BLaER1 treated with 17β-estradiol and CSF1 and Interleukin-3, amounts not matched to agents 10 nM and 100 nM (cell line): Measurements from ENCODE around the gene AK8.

ENCODE experiments used
- H3K27ac ChIP-seq, 11 experiments: shearing (Covaris generic); formaldehyde crosslinking; 2 replicates each; pipeline ENCODE4 v1.8.1; 2022
- H3K27me3 ChIP-seq, 11 experiments: shearing (Covaris generic); formaldehyde crosslinking; 2 replicates each; pipeline ENCODE4 v1.8.1; 2022
- H3K36me3 ChIP-seq, 11 experiments: shearing (Covaris generic); formaldehyde crosslinking; 2 replicates each; pipeline ENCODE4 v1.8.1; 2022
- H3K4me1 ChIP-seq, 10 experiments: shearing (Covaris generic); formaldehyde crosslinking; 2 replicates each; pipeline ENCODE4 v1.8.1; 2022
- H3K4me2 ChIP-seq, 11 experiments: shearing (Covaris generic); formaldehyde crosslinking; 2 replicates each; pipeline ENCODE4 v1.8.1; 2022
- H3K4me3 ChIP-seq, 10 experiments: shearing (Covaris generic); formaldehyde crosslinking; 2 replicates each; pipeline ENCODE4 v1.8.1; 2022
- H3K9ac ChIP-seq, 11 experiments: shearing (Covaris generic); formaldehyde crosslinking; 2 replicates each; pipeline ENCODE4 v1.8.1; 2022
- H3K9me3 ChIP-seq, 11 experiments: shearing (Covaris generic); formaldehyde crosslinking; replicated peaks in 1 of 11; 2 replicates each; pipeline ENCODE4 v1.8.1; 2022
- H4K20me1 ChIP-seq, 11 experiments: shearing (Covaris generic); formaldehyde crosslinking; 2 replicates each; pipeline ENCODE4 v1.8.1; 2022
- Cebpa-rat ChIP-seq, 11 experiments: shearing (Covaris generic); IDR thresholded peaks; 2 replicates each; pipeline ENCODE4 v1.8.1; 2022

The AK8 gene

DNA sequence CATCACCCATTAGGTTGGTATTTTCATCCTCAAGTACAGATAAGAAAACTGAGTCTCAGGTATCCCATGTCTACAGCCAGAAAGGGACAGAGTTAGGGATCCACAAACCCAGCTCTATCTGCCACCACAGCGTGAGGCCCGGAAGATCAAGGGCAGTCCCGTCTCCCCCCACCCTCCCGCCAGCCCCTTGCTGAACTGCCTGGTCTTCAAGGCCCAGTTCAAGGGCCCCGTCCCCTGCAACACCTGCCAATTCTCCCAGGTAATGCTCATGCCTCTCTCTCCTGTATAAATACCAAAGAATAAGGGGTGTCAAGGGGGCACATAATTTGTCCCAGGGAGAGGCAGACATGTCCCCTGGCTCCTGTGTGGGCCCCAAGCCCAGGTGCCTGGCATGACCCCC lies 50.7 kb downstream of the AK8 start:
- H3K27ac ChIP-seq = peak overlapping the region in 5 of 11 experiments; percentile 11 to 62 (median 44); a peak in 3 of 22 replicates
- H3K4me1 ChIP-seq = peaks cover 31 to 52% (median 46%) of the 10 kb centered on the region in 10 experiments

DNA sequence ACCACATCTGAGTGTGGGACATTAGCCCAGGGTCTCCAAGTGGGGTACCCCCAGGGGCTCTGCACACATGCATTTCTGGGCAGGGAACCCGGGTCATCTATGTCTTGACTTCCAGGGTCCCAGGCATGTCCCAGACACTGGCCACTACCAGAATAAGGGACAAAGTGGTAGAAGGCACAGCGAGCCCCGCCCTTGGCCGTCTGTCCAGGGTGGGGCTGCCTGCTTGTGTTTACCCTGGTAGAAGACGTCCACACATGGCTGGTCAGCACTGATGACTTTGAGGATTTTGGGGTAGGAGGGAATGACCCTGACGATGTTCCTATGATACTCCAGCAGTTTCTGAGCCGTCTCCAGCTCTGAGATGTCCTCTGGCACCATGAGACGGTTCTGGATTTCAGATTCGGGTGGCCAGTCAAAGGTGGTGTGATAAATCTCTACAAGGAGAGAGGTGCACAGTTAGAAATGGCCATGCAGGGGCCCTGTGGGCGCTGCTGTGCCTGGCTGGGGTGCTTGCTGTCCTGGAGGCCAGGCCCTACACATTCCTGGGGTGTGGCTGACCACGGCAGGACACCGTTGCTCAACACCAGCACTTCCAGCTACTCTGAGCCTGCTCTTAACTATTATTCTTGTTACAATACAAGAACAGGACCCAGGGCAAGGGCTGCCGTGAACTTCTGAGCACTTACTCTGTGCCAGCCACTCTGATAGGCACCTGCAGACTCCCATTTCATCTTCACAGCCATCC lies 51.3 kb downstream of the AK8 start:
- TF ChIP-seq Cebpa-rat (IDR thresholded peaks at IDR 0.05) = no peak
- H3K9me3 ChIP-seq = no peaks in the 10 kb centered on the region
- peaks cover 30 to 51% (median 46%) of the 10 kb centered on the region in 10 experiments for H3K4me1 ChIP-seq
- H4K20me1 ChIP-seq = no peaks in the 10 kb centered on the region
- no peak overlapping the region for H3K9ac ChIP-seq
- H3K4me2 ChIP-seq = peak overlapping the region; percentile 8 to 93 (median 82); a peak in 14 of 22 replicates
- H3K27ac ChIP-seq = no peak overlapping the region; a peak in 1 of 22 replicates
- no peaks in the 10 kb centered on the region for H3K27me3 ChIP-seq
- no peaks in the 10 kb centered on the region for H3K36me3 ChIP-seq
- H3K4me3 ChIP-seq = no peak overlapping the region

More for the DNA sequence above, 50.7 kb downstream of the AK8 start:
- Histone ChIP-seq H3K36me3 (no peaks in the 10 kb centered on the region), H3K4me3 (0 out of 20 replicates have a peak overlapping the region, but pooled peaks of 1 of the 10 experiments have one; percentile 49), H3K27me3 (no peaks in the 10 kb centered on the region), H3K9ac (no peak overlapping the region; a peak in 1 of 22 replicates), H3K9me3 (no peaks in the 10 kb centered on the region), H3K4me2 (peak overlapping the region; percentile 75 to 93 (median 83)), H4K20me1 (no peaks in the 10 kb centered on the region)
- TF ChIP-seq Cebpa-rat (IDR thresholded peaks at IDR 0.05) = no peak

DNA sequence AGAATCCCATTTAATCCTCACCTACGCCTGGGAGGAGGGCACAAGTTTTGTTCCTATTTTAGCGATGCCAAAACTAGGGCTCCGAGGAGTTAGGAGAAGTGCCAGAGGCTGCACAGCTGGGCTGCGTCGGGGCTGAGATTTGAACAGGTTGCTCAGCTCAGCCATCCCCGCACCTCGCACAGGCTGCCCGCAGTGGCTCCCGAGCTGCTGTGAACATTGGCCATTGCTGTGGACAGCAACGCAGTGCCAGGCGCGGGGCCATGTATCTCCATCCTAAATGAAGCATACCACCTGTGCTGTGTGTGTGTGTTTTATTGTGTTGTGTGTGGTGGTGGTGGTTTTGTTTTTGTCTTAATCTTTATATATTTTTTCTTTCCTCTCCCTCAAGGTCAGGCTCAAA lies 52.0 kb downstream of the AK8 start:
- no peaks in the 10 kb centered on the region for H3K27me3 ChIP-seq
- H3K4me1 ChIP-seq = peaks cover 30 to 51% (median 46%) of the 10 kb centered on the region in 10 experiments
- no peak overlapping the region for H3K27ac ChIP-seq
- H3K9ac ChIP-seq = no peak overlapping the region
- H3K36me3 ChIP-seq = no peaks in the 10 kb centered on the region
- no peaks in the 10 kb centered on the region for H4K20me1 ChIP-seq
- no peaks in the 10 kb centered on the region for H3K9me3 ChIP-seq
- H3K4me2 ChIP-seq = no peak overlapping the region
- TF ChIP-seq Cebpa-rat (IDR thresholded peaks at IDR 0.05) = no peak
- no peak overlapping the region for H3K4me3 ChIP-seq

DNA sequence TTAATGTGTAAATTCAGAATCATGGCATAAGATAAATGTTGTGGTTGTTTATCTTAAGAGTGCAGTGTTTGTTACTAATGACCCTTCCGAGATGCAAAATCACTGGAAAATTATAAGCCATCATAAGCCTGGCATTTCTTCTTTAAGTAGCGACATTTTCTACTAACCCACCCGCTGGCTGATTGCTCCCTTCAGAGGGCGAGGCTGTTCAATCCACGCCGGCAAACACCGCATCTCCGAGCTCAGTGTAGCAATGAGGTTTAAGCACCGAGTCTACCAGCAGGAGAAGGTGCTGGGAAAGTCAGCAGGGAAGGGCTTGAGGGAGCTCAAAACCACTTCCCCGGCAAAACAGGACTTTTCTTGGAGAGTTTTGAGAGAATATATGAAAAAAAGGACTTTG lies 52.7 kb downstream of the AK8 start:
- no peak for TF ChIP-seq Cebpa-rat (IDR thresholded peaks at IDR 0.05)
- Histone ChIP-seq H4K20me1 (no peaks in the 10 kb centered on the region), H3K4me2 (no peak overlapping the region), H3K27me3 (no peaks in the 10 kb centered on the region), H3K4me3 (no peak overlapping the region), H3K9me3 (no peaks in the 10 kb centered on the region), H3K9ac (no peak overlapping the region), H3K27ac (no peak overlapping the region), H3K36me3 (no peaks in the 10 kb centered on the region), H3K4me1 (peaks cover 30 to 54% (median 47%) of the 10 kb centered on the region in 10 experiments)

DNA sequence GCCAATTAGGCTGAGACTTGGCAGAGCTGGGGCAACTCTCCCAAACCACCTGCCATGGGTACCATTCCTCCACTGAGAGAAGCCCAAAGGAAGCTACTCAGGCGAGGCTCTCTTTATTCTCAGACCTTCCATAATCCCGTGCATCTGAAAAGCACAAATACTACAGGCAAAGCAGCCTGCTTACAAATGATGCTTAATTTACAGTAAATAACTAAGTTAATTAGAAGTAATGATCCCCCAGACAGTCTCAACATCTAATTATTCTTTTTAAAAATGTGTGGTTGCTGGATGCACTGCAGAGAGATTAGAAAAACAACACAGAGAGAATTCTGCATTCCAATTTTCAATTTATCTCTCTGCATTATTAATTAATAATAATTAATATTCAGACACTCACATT lies 53.1 kb downstream of the AK8 start:
- H4K20me1 ChIP-seq = no peaks in the 10 kb centered on the region
- no peak overlapping the region for H3K4me3 ChIP-seq
- peak overlapping the region in 2 of 11 experiments; percentile 59 to 82; a peak in 3 of 22 replicates for H3K4me2 ChIP-seq
- H3K9ac ChIP-seq = no peak overlapping the region
- H3K9me3 ChIP-seq = no peaks in the 10 kb centered on the region
- no peak for TF ChIP-seq Cebpa-rat (IDR thresholded peaks at IDR 0.05)
- H3K27ac ChIP-seq = no peak overlapping the region
- H3K4me1 ChIP-seq = peaks cover 30 to 58% (median 48%) of the 10 kb centered on the region in 10 experiments
- H3K36me3 ChIP-seq = no peaks in the 10 kb centered on the region
- H3K27me3 ChIP-seq = no peaks in the 10 kb centered on the region

DNA sequence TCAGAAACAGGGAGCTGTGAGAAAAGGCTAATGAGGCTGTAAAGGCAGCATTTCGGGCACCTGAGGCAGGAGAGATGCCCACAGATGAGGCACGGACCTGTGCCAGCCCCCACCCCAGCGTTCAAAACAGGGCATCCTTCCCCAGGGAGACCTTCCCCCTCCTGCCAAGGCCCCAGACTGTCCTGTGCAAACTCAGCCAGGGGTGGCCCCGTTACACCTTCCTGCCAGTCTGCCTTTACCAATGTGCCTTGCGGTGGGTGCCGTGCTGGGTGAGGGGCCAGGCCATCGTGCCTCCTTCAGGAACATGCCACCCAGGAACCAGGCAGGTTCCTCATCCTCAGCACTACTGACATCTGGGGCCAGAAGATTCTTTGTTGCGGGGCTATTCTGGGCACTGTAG lies 53.9 kb downstream of the AK8 start:
- H3K4me1 ChIP-seq = peaks cover 30 to 55% (median 50%) of the 10 kb centered on the region in 10 experiments
- no peak overlapping the region for H3K9ac ChIP-seq
- H3K36me3 ChIP-seq = no peaks in the 10 kb centered on the region
- H3K9me3 ChIP-seq = no peaks in the 10 kb centered on the region
- peak overlapping the region in 10 of 11 experiments; percentile 17 to 82 (median 69); a peak in 18 of 22 replicates for H3K4me2 ChIP-seq
- TF ChIP-seq Cebpa-rat (IDR thresholded peaks at IDR 0.05) = no peak
- 0 out of 22 replicates have a peak overlapping the region, but pooled peaks of 1 of the 11 experiments have one; percentile 36 for H3K27ac ChIP-seq
- no peaks in the 10 kb centered on the region for H3K27me3 ChIP-seq
- H4K20me1 ChIP-seq = no peaks in the 10 kb centered on the region
- no peak overlapping the region for H3K4me3 ChIP-seq

DNA sequence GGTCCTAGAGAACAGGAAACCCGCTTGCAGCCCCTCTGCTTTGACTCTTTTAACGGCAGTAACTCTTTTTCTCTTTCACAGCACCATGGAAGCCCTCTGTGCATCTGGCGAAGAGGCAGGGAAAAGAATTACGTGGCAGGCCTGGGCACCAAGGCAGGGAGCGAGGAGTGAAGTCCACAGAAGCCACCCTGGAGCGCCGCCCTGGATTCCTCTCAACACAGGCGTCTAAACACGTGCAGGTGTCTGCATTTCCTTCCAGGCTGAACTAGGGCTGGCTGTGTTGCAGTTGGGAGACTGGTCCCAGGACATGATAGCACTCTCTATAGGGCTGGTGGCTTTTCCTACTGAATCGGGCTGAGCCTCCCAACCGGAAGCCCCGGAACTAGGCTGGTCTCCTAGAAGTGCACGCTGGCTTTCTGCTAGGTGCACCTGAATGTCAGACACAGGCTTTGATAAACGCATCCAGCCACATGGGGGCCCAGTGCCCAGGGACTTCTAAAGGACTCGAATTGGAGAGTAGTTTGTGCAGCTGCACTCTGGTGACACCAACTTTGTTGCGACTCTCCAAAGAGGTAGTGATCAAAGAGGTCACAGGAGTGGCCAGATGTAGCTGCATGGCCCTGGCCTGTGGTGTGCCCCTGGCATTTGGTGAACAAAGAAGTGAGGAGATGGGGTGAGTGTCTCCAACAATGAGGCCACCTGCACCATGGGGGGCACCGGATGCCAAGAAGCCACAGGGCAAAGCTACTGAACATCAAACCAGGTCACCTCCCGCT lies 54.5 kb downstream of the AK8 start:
- Histone ChIP-seq H3K36me3 (no peaks in the 10 kb centered on the region), H3K27me3 (no peaks in the 10 kb centered on the region), H3K27ac (peak overlapping the region in 3 of 11 experiments; percentile 1 to 36 (median 20); a peak in 2 of 22 replicates), H3K9me3 (no peaks in the 10 kb centered on the region; a peak in 1 of 22 replicates), H3K4me1 (peaks cover 29 to 50% (median 47%) of the 10 kb centered on the region in 10 experiments), H3K9ac (no peak overlapping the region), H3K4me3 (no peak overlapping the region), H3K4me2 (peak overlapping the region; percentile 17 to 82 (median 68); a peak in 21 of 22 replicates), H4K20me1 (no peaks in the 10 kb centered on the region)
- TF ChIP-seq Cebpa-rat (IDR thresholded peaks at IDR 0.05) = no peak

DNA sequence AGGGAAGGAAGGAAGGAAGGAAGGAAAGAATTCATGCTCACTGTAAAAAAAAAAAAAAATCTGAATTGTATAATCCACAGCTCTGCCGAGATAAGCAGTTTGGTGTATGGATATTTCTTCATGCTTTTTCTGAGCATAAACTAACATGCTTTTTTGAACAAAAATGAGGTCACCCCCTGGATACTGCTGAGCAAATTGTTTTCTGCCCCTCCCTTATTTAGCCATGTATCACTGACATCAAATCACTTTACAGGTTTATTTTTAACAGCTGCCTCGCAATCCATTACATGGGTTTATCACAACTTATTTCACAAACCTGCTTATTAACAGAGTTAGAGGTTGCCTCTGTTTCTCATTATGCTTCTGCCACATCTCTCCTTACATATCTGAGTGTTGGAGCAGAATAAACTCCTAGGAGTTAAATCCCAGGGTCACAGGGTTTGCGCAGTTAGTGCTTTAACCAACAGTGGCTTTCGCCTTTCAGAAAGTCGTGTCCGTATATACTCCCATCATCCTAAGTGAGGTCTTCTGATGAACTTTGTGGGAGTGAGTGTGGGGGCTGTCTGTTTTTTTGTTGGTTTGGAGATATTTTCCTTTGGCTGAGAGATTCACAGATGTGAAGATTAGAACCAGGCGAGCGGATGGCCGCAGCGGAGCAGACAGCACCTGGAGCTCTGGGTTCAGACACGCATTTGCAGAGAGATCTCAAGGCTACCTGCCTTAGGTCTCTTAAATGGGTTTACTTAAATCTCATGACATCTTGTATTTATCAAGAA lies 57.7 kb downstream of the AK8 start:
- no peaks in the 10 kb centered on the region for H4K20me1 ChIP-seq
- TF ChIP-seq Cebpa-rat (IDR thresholded peaks at IDR 0.05) = no peak
- H3K9me3 ChIP-seq = peaks cover 0 to 8% (median 0%) of the 10 kb centered on the region in 11 experiments; a peak in 6 of 22 replicates
- no peaks in the 10 kb centered on the region for H3K36me3 ChIP-seq
- no peak overlapping the region for H3K9ac ChIP-seq
- H3K4me3 ChIP-seq = no peak overlapping the region
- H3K27me3 ChIP-seq = no peaks in the 10 kb centered on the region
- peak overlapping the region in 3 of 11 experiments; percentile 4 to 10 (median 8); a peak in 4 of 22 replicates for H3K4me2 ChIP-seq
- H3K4me1 ChIP-seq = peaks cover 30 to 55% (median 49%) of the 10 kb centered on the region in 10 experiments
- no peak overlapping the region for H3K27ac ChIP-seq
